ENCODE measurements around the gene GRIK1.

DNA sequence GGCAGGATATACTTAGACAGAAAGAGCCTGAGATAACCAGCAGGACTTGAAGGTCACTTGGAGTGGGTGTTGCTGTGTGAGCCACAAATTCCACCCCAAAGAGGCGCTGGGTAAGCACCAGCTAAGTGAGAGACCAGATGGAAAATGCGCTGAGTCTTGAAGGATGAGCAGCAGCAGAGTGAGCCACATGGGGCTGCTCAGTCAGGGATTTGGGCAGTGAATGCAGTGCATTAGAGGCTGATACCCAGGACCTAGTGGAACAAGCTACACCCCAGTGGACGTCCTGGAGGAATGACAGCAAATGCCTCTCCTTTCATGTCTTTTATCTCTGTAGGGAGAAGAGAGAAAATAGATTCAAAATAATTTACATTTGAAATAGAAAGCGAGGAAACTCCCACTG, 11.3 kb downstream of the GRIK1 start:
- no peak for TF ChIP-seq EZH2 (IDR thresholded peaks at IDR 0.05; ENCODE audit: borderline replicate concordance, low read length)
- TF ChIP-seq, protein P1, sequence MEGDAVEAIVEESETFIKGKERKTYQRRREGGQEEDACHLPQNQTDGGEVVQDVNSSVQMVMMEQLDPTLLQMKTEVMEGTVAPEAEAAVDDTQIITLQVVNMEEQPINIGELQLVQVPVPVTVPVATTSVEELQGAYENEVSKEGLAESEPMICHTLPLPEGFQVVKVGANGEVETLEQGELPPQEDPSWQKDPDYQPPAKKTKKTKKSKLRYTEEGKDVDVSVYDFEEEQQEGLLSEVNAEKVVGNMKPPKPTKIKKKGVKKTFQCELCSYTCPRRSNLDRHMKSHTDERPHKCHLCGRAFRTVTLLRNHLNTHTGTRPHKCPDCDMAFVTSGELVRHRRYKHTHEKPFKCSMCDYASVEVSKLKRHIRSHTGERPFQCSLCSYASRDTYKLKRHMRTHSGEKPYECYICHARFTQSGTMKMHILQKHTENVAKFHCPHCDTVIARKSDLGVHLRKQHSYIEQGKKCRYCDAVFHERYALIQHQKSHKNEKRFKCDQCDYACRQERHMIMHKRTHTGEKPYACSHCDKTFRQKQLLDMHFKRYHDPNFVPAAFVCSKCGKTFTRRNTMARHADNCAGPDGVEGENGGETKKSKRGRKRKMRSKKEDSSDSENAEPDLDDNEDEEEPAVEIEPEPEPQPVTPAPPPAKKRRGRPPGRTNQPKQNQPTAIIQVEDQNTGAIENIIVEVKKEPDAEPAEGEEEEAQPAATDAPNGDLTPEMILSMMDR (IDR thresholded peaks at IDR 0.05; ENCODE audit: low read length), result no peak
